SH-SY5Y (cell line): ENCODE measurements around the gene EXOSC7.

Source experiments
- GATA2 ChIP-seq: IDR thresholded peaks from 2 replicates; pipeline ENCODE4 v1.6.1; 2011; ENCODE audit warnings: mild to moderate bottlenecking, low read depth, low read length
- GATA3 ChIP-seq: IDR thresholded peaks from 2 replicates; pipeline ENCODE4 v1.6.1; 2011; ENCODE audit warnings: low read depth, mild to moderate bottlenecking, low read length, moderate library complexity

DNA sequence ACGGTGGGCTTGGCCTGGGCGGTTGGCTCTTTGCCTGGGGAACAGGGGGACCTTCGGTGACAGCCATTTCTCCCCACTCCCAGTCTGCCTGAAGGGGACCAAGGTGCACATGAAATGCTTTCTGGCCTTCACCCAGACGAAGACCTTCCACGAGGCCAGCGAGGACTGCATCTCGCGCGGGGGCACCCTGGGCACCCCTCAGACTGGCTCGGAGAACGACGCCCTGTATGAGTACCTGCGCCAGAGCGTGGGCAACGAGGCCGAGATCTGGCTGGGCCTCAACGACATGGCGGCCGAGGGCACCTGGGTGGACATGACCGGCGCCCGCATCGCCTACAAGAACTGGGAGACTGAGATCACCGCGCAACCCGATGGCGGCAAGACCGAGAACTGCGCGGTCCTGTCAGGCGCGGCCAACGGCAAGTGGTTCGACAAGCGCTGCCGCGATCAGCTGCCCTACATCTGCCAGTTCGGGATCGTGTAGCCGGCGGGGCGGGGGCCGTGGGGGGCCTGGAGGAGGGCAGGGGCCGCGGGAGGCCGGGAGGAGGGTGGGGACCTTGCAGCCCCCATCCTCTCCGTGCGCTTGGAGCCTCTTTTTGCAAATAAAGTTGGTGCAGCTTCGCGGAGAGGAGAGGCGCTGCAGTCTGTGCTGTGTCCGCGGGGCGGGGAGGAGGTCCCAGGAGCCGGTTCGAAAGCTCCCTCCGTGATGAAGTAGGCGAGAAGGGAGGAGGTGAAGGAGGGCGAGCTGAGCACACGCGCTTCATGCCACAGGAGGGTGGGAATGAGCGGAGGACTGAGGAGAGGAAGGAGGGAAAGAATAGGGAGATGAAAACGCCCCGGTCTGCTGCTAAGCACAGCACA, 59.6 kb downstream of the EXOSC7 start:
- no peak for TF ChIP-seq GATA3
- TF ChIP-seq GATA2 = no peak
